Retinal pigment epithelial cell (primary cell): ENCODE results near the gene APOBEC3F.
"Not testable (repeated sequence)": the region's sequence is repeated elsewhere in the genome, so short reads cannot be mapped to it uniquely, and the experiment has no call there.

Experiments
- DNase-seq: peaks from one replicate; pipeline ENCODE4 v3.0.0-alpha.2; 2010; ENCODE audit warnings: low read depth
- H3K4me3 ChIP-seq: 2 replicates; pipeline ENCODE4 v1.5.1; 2011; ENCODE audit warnings: mild to moderate bottlenecking, low read length, control low read depth, moderate library complexity
- TF ChIP-seq, protein P1 (sequence below): conservative IDR thresholded peaks from 2 replicates; pipeline ENCODE4 v1.5.1; 2011; ENCODE audit warnings: low read depth, low read length, control low read depth, inconsistent platforms

APOBEC3F gene

DNA sequence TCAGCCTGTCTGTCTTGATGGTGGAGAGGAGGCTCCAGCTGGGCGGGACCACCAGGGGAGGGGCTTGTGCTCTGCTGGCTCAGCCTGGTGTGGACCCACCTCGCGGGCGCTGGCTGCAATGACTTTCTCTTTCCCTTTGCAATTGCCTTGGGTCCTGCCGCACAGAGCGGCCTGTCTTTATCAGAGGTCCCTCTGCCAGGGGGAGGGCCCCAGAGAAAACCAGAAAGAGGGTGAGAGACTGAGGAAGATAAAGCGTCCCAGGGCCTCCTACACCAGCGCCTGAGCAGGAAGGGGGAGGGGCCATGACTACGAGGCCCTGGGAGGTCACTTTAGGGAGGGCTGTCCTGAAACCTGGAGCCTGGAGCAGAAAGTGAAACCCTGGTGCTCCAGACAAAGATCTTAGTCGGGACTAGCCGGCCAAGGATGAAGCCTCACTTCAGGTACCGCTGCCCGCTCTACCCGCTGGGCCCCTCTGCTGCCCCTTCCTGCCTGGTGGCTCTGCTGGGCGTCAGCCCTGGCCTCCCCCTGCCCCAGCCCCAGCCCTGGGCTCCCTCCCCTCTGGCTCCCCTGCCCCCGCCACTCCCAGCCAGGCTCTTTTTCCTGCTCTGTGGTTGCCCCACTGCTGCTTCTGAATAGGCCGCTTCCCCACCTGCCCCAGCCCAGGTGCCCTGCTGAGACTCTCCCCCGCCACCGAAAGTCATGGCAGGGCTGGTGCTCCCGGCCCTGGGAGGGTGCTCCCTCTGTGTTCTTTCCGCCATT is at the start of gene APOBEC3F:
Gene APOBEC3F, plus strand, starts transcription at position 327 of the 759 bp plus-strand sequence. Its CDS starts 97 bp downstream, at position 424.
- peak within 1 kb of the TSS; percentile 44 for H3K4me3 ChIP-seq
- not testable (repeated sequence) for DNase-seq

GRCh38 chr22:38992871-38993371 is 47.7 kb upstream of the APOBEC3F start:
- not testable (repeated sequence) for H3K4me3 ChIP-seq, DNase-seq

GRCh38 chr22:38996105-38996504 is 44.6 kb upstream of the APOBEC3F start:
- TF ChIP-seq, protein P1, sequence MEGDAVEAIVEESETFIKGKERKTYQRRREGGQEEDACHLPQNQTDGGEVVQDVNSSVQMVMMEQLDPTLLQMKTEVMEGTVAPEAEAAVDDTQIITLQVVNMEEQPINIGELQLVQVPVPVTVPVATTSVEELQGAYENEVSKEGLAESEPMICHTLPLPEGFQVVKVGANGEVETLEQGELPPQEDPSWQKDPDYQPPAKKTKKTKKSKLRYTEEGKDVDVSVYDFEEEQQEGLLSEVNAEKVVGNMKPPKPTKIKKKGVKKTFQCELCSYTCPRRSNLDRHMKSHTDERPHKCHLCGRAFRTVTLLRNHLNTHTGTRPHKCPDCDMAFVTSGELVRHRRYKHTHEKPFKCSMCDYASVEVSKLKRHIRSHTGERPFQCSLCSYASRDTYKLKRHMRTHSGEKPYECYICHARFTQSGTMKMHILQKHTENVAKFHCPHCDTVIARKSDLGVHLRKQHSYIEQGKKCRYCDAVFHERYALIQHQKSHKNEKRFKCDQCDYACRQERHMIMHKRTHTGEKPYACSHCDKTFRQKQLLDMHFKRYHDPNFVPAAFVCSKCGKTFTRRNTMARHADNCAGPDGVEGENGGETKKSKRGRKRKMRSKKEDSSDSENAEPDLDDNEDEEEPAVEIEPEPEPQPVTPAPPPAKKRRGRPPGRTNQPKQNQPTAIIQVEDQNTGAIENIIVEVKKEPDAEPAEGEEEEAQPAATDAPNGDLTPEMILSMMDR = no peak
- no peak for DNase-seq

DNA sequence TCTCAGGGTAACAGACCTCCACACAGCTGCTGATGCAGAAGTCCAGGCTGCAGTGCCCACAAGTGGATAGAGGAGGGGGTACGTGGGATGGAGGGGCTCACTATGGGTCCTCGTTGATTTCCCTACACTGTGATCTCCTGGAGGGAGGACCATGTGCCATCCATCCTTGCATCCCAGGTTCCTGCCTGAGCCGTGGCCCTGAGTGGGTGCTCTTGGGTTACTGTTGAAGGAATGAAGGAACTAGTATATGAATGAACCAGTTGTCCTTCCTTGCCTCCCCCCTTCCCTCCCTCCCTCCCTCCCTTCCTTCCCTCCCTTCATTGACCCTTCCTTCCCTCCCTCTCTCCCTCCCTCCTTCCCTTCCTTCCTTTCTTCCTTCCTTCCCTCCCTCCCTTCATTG is 43.1 kb upstream of the APOBEC3F start:
- H3K4me3 ChIP-seq = no peak overlapping the region
- no peak for DNase-seq
- TF ChIP-seq, protein P1 = no peak

More at GRCh38 chr22:38996105-38996504, 44.6 kb upstream of the APOBEC3F start:
- no peak overlapping the region for H3K4me3 ChIP-seq

DNA sequence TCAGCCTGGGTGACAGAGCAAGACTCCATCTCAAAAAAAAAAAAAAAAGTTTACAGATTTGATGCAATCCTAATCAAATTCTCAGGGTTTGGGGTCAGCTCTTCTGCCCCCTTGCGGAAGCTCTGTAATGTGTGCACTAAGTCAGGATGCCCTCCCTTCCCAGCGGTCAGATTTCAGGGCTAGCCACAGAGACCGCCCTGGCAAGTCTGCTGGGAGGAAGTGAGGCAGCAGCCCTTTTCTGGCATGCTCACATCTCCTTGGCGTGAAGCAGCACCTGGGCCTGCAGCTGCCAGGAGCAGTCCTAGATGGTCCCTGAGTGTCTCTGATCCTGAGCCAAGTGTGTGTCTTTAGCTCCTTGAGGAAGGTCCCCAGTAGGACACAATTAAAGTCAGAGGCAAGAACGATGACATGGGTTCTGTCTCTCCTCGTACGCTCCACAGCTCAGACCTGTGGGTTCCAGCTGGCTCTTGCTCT is 37.5 kb upstream of the APOBEC3F start:
- no peak overlapping the region for H3K4me3 ChIP-seq
- no peak for DNase-seq
- TF ChIP-seq, protein P1 = peak; percentile 77

GRCh38 chr22:39007177-39007576 is 33.5 kb upstream of the APOBEC3F start:
- no peak for DNase-seq
- no peak overlapping the region for H3K4me3 ChIP-seq
- TF ChIP-seq, protein P1 = no peak

- not testable (repeated sequence) for DNase-seq, H3K4me3 ChIP-seq
These were observed 32.3 kb upstream of the APOBEC3F start for GRCh38 chr22:39008271-39008850.

- DNase-seq = no peak
- TF ChIP-seq, protein P1 = no peak
- no peak overlapping the region for H3K4me3 ChIP-seq
These were observed 29.7 kb upstream of the APOBEC3F start for GRCh38 chr22:39010946-39011345.
